Hematopoietic multipotent progenitor cell treated with erythropoietin and hydrocortisone succinate and interleukin-3 and kit ligand, for 17 days (in vitro differentiated cells): ENCODE data around the gene PEG3.

ENCODE experiments used
- DNase-seq: peaks from one replicate; pipeline ENCODE4 v3.0.0-alpha.2; 2015; ENCODE audit warnings: low spot score

PEG3 gene

GRCh38 chr19:56838909-56839651 lies 1.4 kb downstream of the PEG3 start:
- no peak for DNase-seq

GRCh38 chr19:56838024-56838908 lies 2.3 kb downstream of the PEG3 start:
- DNase-seq, result no peak

DNA sequence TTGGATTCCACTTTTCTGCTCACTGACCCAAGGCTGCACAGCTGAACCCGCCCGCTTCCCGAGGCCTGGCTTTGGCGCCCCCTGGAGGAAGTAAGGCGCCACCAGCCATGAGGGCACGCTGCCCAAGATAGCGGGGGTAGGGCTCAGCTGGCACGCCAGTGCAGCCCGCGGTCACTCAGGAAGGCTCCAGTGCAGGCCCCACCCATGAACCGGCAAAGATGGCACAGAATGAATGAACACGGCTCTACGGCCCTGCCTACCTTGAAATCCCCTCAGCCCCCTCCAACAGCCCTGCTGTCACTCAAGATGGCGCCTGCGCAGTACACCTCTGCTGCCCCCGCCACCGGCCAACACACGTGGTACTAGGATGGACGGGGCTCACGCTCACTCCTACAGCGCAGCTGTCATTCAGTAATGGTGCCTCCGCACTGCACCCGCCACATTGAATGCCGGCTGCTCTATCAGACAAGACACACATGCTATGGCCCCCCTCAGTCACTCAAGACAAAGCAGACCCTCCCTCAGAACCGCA lies 3.0 kb downstream of the PEG3 start:
- DNase-seq, result no peak

- no peak for DNase-seq
Observed at GRCh38 chr19:56837004-56837403, 3.5 kb downstream of the PEG3 start.

DNA sequence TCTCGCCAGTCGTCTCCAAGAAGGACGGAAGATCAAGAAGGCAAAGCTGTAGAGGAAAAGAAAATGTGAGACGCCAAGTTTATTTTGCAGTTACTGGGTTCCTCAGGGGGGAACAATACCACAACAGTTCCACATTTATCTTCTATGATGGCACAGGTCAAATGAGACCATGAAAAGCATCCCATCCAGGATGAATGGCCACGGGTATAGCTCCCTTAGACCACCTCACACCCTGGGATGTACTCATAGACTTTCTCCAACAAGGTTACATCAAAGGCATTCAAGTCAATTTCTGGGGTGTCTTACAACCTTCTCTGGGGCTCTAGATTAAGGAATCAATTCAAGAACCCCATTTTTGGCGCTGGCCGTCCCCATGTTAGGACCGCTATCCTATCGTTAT lies 4.5 kb downstream of the PEG3 start:
- DNase-seq, result no peak

GRCh38 chr19:56835401-56835800 lies 5.1 kb downstream of the PEG3 start:
- DNase-seq, result no peak

DNA sequence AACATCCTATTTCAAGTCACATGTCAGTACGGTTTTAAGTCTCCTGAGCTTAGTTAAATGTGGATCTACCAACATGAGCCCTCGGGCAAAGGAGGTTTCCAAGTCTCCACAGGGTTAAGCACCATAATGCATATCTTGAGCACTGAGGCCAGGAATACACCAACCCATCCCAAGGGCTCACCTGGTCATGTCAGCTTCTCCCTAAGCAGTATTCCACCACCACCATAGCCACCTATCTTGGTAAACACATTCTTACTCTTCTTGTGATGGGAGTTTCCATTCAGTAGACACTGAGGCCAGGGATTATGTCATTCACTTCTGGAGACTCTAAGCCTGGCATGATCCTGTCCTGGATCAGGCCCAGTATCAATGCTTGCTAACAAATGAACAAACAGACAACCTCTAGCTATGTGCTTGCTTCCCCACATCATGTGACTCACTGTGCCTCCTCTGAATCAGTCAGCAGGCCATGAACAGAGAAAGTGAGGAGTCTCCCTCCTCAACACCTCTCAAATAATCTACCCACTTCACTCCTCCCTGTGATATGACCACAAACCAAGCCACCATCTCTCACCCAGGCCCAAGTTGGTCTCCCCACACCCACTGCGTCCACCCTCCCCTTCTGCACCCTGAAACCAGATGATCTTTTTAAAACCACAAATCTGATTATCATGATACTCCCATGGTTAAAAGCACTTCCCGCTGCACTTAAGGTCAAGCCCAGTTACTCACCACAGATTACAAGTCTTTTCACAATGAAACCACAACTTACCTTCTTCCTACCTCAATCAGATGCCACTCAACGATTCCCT lies 5.8 kb downstream of the PEG3 start:
- DNase-seq, result no peak

- no peak for DNase-seq
Observed at GRCh38 chr19:56832352-56832928, 8.1 kb downstream of the PEG3 start.

- DNase-seq, result no peak
Observed at GRCh38 chr19:56831255-56831654, 9.3 kb downstream of the PEG3 start.

- DNase-seq, result no peak
Observed at GRCh38 chr19:56829596-56829995, 10.9 kb downstream of the PEG3 start.

DNA sequence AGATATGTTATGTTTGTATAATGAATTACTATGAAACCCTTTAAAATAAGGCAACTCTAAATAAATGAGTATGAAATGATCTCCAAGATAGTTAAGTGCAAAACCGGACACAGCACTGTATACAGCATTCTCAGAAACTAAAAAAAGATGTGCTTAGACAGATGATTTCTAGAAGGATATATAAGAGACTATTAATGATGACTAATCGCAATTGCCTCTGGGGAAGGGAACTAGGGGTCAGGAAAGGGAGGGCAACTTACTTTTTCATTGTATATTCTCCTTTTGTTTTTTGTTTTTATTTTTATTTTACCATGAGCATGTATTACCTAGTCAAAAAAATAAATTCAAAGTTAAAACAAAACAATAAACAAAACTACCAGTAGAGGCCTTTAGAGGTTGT lies 12.8 kb downstream of the PEG3 start:
- DNase-seq, result no peak

DNA sequence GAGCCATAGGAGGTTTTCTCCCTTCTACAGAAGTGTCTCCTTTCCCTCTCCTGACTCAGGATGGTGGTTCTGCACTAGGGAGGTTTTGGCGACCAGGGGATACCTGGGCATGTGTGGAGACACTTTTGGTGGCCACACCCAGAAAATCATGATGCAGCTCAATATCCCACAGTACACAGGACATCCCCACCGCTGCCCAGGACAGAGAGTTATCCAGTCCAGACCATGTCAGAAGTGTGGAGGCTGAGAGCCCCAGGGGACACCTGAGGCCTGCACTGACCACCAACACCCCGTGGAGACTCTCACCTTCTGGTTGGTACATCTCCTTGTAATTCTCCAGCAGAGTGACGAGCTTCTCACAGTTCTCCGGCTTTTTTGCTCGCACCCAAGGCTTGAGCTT lies 16.6 kb downstream of the PEG3 start:
- no peak for DNase-seq

DNA sequence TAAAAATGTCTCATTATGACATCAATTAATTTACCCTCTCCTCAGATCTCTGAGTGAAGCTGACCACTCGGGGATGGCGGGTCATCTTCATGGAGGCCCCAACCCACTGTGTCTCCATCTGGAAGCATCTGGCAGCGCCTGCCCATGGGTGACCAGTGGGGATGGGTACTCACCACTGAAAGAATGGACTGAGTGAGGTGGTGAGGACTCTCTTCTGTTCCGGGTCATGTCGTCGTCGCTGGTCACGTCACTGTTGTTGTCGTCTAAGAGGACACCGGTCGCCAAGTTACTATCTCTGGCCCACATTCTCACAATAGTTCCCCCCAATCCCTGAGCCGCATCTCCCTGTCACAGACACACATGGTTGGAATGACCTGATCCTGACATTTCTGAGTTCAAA lies 17.1 kb downstream of the PEG3 start:
- DNase-seq, result no peak

DNA sequence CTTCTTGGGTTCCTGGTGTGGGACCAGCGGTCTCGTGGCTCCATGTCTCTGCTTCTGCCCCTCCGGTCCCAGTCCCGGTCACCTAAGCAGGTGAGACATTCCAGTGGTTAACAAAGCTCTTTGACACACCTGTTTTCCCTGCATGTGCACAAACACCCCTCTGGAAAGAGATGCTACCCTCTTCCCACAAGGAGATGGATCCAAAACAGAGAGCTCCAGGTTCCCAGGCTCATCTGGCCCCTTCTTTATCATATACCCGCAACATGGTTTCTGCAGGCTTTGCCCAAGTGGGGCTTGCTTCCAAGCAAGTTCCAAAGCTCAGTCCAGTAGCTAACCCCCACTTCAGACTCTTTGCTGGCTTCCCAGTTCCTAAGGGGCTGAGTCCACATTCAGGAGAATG lies 17.8 kb downstream of the PEG3 start:
- no peak for DNase-seq

DNA sequence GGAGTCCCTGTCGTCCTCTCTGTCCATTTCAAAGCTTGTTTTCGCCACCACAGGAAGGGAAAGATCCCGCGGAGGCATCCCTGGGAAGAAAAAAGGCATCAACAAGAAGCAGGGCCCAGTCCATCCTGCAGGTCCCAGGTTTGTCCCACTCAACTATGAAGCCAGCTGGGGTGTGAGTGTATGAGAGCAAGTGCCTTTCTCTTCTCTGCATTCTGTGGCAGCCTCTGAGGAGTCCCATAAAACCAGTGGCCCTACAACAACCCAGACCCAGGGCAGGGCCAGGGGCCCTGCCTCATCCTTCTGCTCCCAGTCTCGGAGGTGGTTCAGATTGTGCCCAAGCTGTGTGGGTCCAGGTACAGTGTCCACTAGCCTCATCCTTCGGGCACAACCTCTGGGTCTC lies 18.9 kb downstream of the PEG3 start:
- DNase-seq, result no peak

- DNase-seq, result no peak
Observed at GRCh38 chr19:56821209-56821608, 19.3 kb downstream of the PEG3 start.

GRCh38 chr19:56819166-56819565 lies 21.4 kb downstream of the PEG3 start:
- no peak for DNase-seq

GRCh38 chr19:56814656-56815055 lies 25.9 kb downstream of the PEG3 start:
- DNase-seq, result no peak

DNA sequence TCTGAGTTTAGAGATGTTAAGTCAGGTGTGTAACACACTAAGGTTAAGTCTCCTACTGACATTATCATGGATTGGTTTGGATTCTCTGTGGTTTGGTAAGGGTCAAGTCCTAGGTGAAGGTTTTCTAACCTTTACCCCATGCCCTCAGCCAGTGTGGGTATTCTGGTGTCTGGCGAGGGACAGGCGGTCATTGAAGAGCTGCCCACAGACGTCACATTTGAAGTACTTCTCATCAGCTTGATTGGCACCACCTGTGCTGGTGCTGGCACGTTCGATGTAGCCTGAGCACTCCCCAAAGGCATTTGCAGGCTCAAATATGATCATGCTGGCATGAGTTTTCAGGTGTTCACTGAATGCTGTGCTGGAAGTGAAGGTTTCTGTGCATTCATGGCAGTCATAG lies 27.0 kb downstream of the PEG3 start:
- DNase-seq, result no peak

GRCh38 chr19:56811480-56811879 lies 29.0 kb downstream of the PEG3 start:
- no peak for DNase-seq

- no peak for DNase-seq
Observed at GRCh38 chr19:56810260-56810659, 30.3 kb downstream of the PEG3 start.
